GM18511 (cell line): ENCODE results near the gene MYO16.
"Not testable (repeated sequence)": the region's sequence is repeated elsewhere in the genome, so short reads cannot be mapped to it uniquely, and the experiment has no call there.

ENCODE experiments used
- ATAC-seq: cut with Tn5 transposase; IDR thresholded peaks from one replicate; pipeline ENCODE4 v1.9.1; 2021; ENCODE audit warnings: mild to moderate bottlenecking, moderate library complexity; ENCODE audit not compliant: unreplicated experiment

Gene MYO16

DNA sequence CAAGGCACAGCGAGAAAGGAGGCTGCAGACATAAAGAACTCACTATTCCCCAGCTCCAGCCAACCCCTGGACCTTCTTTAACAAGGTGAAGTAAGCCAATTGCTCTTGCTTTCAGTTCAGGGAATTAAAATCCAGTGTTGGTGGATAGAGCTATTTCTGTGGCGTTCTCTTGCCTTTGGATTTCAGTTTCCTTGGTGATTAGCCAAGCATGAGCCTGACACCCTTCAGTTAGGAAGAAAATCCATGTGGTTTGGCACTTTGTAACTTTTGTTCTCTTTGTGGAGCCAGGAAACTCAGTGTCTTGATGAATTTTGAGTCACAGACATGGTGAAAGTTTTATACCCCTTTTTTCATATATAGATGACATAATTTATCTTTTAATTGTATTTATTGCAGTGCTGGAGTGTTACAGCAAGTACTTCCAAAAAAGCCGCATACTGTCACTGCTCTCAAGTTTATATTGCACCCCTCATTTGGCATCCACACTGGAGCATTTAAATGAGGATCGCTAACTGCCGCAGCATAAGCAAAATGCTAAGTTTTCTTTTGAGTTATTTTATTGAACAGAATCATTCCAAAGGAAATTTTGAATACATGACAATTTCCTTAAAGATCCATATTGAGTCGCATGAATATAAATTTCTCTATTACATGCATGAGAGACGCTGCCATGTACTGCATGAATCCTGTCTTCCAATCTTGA is 406.8 kb downstream of the MYO16 start:
- no peak for ATAC-seq

DNA sequence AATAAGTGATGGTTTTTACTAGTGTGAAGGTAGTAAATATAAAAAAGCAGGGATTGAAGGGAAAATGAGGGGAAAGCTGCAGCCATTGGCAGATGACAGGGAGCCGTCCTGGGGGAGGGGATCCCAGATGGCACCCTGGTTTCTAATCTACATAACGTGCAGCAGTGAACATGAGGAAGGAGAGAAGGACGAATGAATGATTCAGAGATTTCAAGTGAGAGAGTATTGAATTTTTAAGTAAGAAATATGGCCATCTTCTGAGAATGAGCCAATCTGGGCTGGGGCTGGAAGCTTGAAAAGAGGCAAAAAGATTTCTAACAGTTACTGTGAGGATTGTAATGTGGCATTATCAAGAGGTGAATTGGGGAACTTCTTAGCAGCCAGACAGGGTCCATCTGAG is 414.2 kb downstream of the MYO16 start:
- no peak for ATAC-seq

DNA sequence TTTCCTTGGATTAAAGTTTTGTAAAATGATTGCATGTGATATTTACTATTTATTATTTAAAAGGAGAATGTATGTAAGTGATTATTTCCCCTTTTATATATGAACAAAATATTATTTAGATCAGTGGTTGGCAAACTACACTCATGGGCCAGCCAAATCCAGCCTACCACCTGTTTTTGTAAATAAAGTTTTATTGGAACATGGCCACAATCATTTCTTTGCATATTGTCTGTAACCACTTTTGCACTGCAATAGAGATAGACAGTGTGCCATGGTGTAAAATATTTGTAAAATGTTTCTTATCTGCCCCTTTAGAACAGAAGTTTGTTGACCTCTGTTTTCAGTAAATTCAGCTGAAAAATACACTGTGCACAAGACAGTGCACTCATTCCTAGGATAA is 426.4 kb downstream of the MYO16 start:
- no peak for ATAC-seq

DNA sequence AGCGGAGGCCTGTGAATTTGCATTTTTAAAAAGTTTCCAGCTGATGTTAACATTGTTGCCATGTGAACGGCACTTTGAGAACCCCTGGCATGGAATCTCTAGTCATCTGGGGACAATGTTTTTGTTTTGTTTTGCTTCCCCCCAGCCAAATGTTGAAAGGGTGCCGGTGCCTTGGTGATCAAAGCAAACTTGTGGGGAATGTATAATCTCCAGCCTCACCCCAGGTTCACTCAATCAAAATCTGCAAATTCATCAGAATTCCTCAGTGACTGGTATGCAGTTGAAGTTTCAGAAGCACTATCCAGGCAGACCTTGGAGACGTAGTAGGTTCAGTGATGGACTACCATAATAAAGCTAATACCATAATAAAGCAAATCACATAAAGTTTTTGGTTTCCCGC is 428.7 kb downstream of the MYO16 start:
- ATAC-seq, result no peak

DNA sequence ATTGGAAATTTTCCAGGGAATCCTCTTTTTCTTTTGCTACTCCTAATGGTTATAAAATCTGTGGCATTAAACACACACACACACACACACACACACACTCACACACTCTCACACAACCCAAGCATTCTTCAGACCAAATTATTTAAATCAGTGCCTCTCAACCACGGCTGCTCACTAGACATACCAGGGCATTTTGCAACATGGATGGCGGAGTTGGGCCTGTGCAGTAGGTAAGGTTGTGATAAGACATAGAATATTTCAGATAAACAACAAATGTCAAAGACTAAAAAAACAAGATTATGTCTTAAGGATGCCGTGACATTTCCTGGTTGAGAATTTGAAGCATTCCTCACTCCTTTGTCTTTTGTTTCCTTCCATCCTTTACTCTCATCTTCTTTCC is 443.1 kb downstream of the MYO16 start:
- ATAC-seq, result no peak

DNA sequence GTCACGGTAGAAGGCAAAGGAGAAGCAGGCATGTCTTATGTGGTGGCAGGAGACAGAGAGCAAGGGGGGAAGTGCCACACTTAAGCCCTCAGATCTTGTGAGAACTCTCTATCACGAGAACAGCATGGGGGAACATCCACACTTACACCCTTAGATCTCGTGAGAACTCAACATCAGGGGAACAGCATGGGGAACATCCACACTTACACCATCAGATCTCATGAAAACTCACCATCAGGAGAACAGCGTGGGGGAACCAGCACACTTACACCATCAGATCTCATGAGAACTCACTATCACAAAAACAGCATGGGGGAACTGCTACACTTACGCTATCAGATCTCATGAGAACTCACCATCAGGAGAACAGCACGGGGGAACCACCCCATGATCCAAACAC is 445.0 kb downstream of the MYO16 start:
- ATAC-seq, result no peak

DNA sequence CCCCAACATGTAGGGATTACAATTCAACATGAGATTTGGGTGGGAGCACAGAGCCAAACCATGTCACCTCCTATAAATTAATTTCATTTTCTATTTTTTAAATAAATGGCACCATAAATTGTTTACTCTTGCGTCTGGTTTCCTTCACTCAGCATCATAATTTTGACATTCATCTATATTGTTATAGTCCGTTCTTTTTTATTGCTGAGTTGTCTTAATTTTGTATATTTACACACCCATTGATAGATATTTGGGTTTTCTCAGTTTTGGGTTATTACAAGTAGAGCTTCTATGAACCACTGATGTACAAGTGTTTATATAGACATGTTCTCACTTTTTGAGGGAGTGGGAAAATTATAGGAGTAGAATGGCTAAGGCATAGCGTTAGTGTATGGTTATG is 445.4 kb downstream of the MYO16 start:
- ATAC-seq, result no peak

DNA sequence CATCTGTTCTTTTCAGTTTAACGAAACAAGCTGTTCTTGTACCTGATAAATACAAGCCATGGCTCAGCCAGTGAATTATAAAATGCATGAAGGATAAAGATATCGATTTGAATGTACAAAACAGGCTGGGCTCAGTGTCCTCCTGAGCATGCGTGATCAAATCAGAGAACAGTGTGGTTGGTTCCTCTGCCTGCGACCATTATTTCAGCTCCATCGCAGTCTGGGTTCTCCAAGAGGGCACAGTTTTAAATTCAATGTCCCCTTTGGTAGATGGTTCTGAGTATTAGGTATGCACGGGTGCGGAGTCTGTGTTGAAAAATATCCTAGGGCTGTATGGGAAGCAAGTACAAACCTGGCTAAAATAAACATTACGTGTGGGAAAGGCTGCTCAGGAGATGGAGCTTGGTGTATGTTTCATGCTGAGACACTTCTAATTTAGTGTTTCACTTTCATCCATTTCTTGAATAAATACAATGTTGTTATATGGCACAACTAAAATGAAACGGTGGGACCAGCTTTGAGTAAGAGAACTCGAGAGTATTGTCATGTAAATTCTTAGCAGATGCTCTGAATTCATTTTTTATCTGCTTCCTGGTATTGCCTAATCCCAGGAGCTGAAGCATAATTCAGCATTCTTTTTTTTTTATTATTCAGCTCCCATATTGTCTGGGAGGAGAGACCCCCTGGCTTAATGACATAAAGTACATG is 458.7 kb downstream of the MYO16 start:
- ATAC-seq, result no peak

DNA sequence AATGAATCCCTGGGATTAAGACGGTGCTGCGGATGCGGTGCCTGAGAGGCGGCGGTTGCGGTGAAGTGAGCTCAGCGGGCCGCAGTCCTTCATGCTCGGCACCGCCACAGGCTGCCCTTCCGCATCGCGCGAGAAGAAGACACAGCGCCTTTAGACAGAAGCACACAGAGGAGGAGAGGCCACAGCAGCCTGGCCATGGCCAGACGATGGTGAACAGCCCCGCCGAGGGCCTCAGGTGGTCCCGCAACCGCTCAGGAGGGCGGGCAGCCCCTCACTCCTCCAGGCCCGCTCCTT is 459.2 kb downstream of the MYO16 start:
- ATAC-seq, result no peak

DNA sequence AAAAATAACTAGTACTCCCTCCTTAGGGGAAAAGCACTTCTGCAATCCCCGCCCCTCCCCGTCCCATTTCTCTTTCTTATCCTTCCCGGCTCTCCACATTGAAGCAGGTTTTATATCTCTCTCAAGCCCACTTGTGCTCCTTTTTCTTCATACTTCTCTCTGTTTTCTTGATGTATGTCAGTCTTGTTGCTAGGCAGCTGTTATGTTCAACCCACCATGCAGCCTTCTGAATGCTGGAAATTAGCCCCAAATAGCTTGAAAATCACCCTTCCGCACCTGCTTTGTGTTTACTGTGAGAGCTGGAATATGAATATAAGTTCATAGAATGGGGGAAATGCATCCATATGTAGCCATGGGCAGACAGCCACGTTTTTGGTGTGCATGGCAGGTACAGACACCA is 461.4 kb downstream of the MYO16 start:
- ATAC-seq, result no peak

DNA sequence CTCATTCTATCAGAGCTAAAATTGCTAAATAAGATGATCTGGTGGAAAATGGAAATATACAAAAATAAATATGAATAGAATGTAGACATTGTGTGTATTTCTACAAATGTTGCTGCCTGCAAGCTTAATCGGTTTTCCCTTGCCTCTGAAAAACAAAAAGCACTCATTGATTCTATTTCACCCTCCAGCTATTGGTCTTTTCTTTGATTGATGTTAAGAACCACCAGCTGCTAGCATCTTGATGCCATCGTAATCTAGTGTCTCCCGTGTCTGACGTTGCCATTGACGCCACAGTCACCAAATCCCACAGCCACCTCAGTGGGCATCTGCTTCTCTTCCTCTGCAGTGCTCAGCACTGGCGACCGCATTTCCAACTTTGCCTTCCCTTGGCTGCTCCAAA is 461.8 kb downstream of the MYO16 start:
- no peak for ATAC-seq

DNA sequence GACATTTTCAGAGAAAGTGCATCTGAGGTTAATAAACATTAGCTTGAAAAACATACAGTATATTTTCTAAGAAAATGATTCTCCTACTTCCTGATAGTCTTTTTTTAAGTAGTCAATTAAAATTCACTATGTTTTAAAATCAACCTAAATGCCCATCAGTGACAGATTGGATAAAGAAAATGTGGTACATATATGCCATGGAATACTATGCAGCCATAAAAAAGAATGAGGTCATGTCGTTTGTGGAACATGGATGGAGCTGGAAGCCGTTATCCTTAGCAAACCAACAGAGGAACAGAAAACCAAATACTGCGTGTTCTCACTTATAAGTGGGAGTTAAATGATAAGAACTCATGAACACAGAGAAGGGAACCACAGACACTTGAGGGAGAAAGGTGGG is 462.8 kb downstream of the MYO16 start:
- ATAC-seq, result not testable (repeated sequence)

DNA sequence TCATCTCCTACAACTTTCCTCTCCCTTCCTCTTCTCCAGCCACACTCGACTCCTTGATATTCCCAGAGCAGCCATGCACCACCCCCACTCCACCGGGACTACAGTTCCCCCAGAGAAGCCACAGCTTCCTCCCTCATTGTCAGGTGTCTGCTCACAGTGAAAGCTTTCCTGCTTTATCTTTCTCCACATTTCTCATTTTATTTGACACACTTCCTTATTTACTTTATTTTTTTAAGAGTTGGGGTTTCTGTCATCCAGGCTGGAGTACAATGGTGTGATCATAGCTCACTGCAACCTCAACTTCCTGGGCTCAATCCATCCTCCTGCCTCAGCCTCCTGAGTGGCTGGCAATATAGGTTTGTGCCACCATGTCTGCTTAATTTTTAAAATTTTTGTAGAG is 464.6 kb downstream of the MYO16 start:
- ATAC-seq, result no peak

DNA sequence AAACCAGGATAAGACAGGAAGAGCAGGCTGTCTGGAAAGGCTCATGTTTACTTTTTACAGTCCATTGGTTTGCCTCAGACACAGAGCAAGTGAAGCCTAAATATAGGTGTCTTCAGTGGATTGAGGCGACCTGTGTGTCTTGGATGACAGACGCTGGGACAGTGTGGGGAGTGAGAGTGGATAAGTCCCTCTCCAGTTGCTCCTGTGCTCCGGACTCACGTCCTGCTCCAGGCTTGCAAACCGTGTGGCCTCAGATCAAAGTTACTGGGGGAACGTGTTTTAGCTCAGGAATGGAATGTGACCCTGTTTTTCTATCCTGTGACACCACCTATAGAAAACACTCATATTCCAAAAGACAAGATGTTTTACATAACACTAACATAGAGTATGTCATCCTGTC is 465.7 kb downstream of the MYO16 start:
- ATAC-seq, result no peak

DNA sequence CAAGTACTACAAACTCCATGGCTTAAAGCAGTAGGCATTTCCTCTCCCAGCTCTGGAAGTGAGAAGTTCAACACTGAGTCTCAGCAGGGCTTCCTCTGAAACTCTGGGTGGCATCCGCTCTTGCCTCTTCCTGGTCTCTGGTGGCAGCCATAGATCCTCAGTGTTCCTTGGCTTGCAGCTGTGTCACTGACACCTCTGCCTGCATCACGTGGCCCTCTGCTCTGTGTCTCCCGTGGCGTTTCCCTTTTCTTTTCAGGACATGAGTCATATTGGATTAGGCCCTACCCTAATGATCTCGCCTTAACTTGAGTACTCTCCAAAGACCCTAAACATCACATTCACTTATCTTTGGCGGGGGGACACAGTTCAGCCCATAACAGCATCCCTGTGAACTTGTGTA is 466.7 kb downstream of the MYO16 start:
- no peak for ATAC-seq

DNA sequence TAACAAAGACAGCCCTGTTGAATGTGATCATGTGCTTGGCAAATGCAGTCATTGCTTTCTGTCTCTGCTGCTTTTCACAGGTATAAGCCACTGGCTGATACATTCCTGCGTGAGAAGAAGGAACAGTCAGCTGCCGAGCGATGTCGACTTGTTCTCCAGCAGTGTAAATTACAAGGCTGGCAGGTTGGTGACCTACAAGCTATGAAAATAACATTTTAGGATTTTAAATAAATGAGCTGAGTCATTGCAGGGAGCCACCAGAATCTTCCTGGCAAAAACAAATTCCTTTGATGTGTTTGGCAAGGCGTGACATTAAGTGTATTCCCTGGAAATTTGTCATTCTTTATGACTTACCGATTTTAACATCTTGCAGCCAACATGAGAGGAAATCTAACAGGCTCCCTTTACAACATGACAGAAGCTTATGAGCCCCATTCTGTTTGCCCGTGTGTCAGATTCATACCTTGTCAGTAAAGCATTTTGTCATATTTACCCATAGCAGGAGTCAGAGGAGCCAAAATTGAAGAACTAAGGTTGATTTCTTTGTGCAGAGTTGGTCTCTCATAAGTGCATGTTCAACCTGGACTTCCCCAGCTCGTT is 471.4 kb downstream of the MYO16 start:
- no peak for ATAC-seq

DNA sequence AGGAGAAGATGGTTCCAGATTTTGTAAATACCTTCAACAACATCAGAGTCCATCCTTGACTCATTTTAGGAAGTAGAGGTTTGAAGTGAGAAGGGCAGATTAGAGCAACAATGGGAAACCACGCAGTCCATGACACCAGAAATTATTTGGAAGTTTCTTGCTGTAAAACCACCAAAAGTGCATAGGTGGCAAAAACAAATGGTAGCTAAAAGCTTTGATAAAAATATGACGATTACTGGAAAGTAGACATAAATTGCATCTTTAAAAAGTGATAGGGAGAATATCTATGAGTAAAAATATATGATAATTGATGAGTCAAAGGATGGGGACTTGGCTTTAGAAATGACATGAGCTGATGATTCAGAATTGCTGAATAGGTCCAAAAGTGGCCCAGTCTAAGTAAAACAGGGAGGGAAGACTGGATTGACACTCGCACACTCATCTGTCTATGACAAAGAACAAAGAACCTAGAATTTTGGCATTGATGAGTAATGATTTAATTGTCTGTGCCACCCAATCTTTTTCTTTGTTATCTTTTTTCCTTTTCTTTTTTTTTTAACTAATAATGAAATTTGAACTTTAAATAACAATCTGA is 472.2 kb downstream of the MYO16 start:
- no peak for ATAC-seq

DNA sequence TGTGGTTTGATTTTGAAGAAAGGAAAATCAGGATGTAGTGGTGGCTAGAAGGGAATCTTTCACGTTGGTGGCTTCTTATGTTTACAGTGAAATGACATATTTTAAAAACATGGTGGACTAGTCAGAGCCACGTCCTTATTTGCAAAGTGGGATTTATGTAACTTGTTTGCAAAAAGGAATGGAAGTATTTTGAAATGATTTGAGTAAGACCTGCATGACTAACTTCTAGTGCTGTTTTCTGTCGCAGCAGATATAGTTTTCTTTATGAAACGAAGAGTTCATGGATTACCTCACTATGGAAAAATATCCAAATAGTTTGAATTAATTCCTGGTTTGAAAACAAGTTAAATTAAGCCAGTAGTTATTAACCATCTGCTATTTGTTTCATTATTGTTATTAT is 476.5 kb downstream of the MYO16 start:
- no peak for ATAC-seq

DNA sequence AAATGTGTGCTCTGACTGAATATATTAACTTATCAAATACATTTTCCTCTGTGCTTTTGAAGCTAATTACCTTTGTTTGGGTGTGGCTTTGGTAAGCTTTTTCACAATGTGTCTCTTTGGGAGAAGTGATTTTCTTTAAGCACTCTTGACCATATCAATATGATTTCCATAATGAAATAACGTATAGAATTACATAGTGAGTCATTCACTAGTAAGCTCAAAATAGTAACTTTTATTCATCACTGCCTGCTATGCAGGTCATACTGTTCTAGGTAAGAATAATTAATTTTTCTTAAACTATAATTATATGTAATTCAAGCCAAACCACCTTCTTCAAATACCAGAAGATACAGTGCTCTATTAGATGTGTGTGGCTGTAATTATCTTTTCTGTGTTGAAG is 480.7 kb downstream of the MYO16 start:
- no peak for ATAC-seq

DNA sequence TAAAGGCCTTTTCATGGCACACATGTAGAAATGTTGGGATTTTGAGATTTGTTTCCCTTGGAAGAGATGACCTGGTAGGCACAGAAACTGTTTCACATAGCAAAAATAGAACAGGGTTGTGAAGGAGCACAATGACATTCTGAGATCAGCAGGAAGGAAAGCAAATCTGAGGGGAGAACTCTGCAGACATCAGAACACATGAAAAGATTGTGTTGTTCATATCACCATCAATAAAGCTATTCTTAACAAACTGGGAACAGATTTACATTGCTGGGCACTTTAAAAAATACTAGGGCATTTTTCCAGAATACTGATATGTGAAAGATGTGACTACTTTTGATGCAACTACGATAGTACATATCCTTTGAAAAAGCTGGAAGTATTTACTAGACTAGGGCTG is 481.7 kb downstream of the MYO16 start:
- ATAC-seq, result no peak

DNA sequence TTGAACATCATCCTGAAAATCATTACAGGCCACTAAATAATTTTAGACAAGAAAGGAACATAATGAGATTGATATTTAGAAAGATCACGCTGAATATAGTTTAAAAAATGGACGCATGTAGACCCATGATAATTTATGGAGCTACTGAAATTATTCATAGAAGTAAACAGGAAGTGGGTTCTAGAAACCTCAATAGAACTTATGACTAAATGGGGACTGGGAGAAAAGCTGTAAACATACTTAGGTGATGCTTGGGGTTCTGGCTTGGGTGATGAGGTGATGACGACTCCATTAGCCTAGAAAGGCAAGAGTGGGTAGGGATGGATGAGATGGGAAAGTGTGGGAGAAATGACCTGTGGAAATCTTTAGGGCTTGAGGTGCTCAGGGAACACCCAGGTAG is 484.0 kb downstream of the MYO16 start:
- ATAC-seq, result peak; percentile 73

DNA sequence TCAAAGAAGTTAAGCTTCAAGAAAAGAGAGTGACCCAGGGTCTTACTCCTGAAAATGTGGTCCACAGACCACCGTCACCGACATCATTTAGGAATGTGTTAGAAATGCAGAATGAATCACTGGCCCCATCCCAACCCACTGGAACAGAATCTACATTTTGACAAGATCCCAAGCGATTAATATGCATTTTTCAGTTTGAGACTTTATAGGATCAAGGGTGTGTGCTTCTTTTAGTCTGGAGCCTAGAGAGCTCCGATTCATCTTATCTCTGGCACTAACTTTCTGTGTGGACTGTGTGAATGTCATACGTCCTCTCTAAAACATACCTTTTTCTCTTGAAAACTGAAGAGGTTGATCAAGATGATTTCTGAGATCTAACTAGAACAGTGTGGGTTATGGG is 484.8 kb downstream of the MYO16 start:
- ATAC-seq, result no peak
